Measurements from ENCODE around the gene COL5A2.

The COL5A2 gene

GRCh38 chr2:189155795-189156194 is 23.8 kb downstream of the COL5A2 start:
- no peak for DNase-seq (ENCODE audit: low read depth)
- H3K4me3 ChIP-seq (ENCODE audit: low read depth, low read length), result no peak overlapping the region
- no peak for TF ChIP-seq CTCF (IDR thresholded peaks at IDR 0.05; ENCODE audit: low read depth, low read length, missing control alignments)
- in situ Hi-C loops (cut with HindIII; ENCODE audit: low sequenced_read_pairs), result no loop called here

- peak; percentile 55 for DNase-seq (ENCODE audit: low read depth)
- in situ Hi-C loops (cut with HindIII; ENCODE audit: low sequenced_read_pairs), result no loop called here
- no peak overlapping the region for H3K4me3 ChIP-seq (ENCODE audit: low read depth, low read length)
- TF ChIP-seq CTCF (IDR thresholded peaks at IDR 0.05; ENCODE audit: low read depth, low read length, missing control alignments), result no peak
Measured at GRCh38 chr2:189153619-189154018, 25.9 kb downstream of the COL5A2 start.

GRCh38 chr2:189152483-189152882 is 27.1 kb downstream of the COL5A2 start:
- in situ Hi-C loops (cut with HindIII; ENCODE audit: low sequenced_read_pairs), result no loop called here
- no peak overlapping the region for H3K4me3 ChIP-seq (ENCODE audit: low read depth, low read length)
- TF ChIP-seq CTCF (IDR thresholded peaks at IDR 0.05; ENCODE audit: low read depth, low read length, missing control alignments), result no peak
- no peak for DNase-seq (ENCODE audit: low read depth)

- DNase-seq (ENCODE audit: low read depth), result no peak
- in situ Hi-C loops (cut with HindIII; ENCODE audit: low sequenced_read_pairs), result no loop called here
- no peak overlapping the region for H3K4me3 ChIP-seq (ENCODE audit: low read depth, low read length)
- TF ChIP-seq CTCF (IDR thresholded peaks at IDR 0.05; ENCODE audit: low read depth, low read length, missing control alignments), result no peak
Measured at GRCh38 chr2:189151906-189152305, 27.7 kb downstream of the COL5A2 start.

GRCh38 chr2:189150033-189150432 is 29.5 kb downstream of the COL5A2 start:
- peak; percentile 57 for DNase-seq (ENCODE audit: low read depth)
- TF ChIP-seq CTCF (IDR thresholded peaks at IDR 0.05; ENCODE audit: low read depth, low read length, missing control alignments), result no peak
- H3K4me3 ChIP-seq (ENCODE audit: low read depth, low read length), result no peak overlapping the region
- in situ Hi-C loops (cut with HindIII; ENCODE audit: low sequenced_read_pairs), result no loop called here

- no peak for DNase-seq (ENCODE audit: low read depth)
- TF ChIP-seq CTCF (IDR thresholded peaks at IDR 0.05; ENCODE audit: low read depth, low read length, missing control alignments), result no peak
- H3K4me3 ChIP-seq (ENCODE audit: low read depth, low read length), result no peak overlapping the region
- in situ Hi-C loops (cut with HindIII; ENCODE audit: low sequenced_read_pairs), result no loop called here
Measured at GRCh38 chr2:189147989-189148388, 31.6 kb downstream of the COL5A2 start.

GRCh38 chr2:189147361-189147760 is 32.2 kb downstream of the COL5A2 start:
- no peak for DNase-seq (ENCODE audit: low read depth)
- in situ Hi-C loops (cut with HindIII; ENCODE audit: low sequenced_read_pairs), result no loop called here
- H3K4me3 ChIP-seq (ENCODE audit: low read depth, low read length), result no peak overlapping the region
- no peak for TF ChIP-seq CTCF (IDR thresholded peaks at IDR 0.05; ENCODE audit: low read depth, low read length, missing control alignments)
